Tibial nerve (tissue), 4 donors: ENCODE measurements around the gene FAM50B. TPM values are rescaled to one million over a fixed set of nuclear protein-coding genes. Genes with fewer than 3 reads are reported as not detected.

Experiments used
- DNase-seq, 2 donors: peaks; one replicate each; pipeline ENCODE4 v3.0.0-alpha.2; 2019; ENCODE audit warnings: low spot score in 2 of 2
- H3K27ac ChIP-seq, 4 donors: fragments of 200-600 bp; sonication (generic) in 3 of 4; one replicate each; pipeline ENCODE4 v1.5.1; 2017 to 2019; ENCODE audit warnings: mild to moderate bottlenecking in 1 of 4
- H3K27me3 ChIP-seq, 2 donors: fragments of 200-600 bp; sonication (generic) in 1 of 2; one replicate each; pipeline versions ENCODE4 v1.5.1 to v1.6.0; 2017 to 2019
- H3K36me3 ChIP-seq, 3 donors: fragments of 200-600 bp; sonication (generic); one replicate each; pipeline ENCODE4 v1.5.1; 2018 to 2019
- H3K4me1 ChIP-seq, 4 donors: fragments of 200-600 bp; sonication (generic) in 3 of 4; one replicate each; pipeline ENCODE4 v1.5.1; 2017 to 2019
- H3K4me3 ChIP-seq, 4 donors: fragments of 200-600 bp; sonication (generic) in 3 of 4; one replicate each; pipeline ENCODE4 v1.5.1; 2017 to 2019; ENCODE audit warnings: mild to moderate bottlenecking in 1 of 4, moderate library complexity in 1 of 4
- H3K9me3 ChIP-seq, 4 donors: fragments of 200-600 bp; sonication (generic) in 3 of 4; one replicate each; pipeline ENCODE4 v1.5.1; 2017 to 2019
- CTCF ChIP-seq, 5 experiments: fragments of 200-600 bp in 3 of 5; fragments of 450-650 bp in 2 of 5; sonication (generic) in 3 of 5; IDR thresholded peaks; one replicate each; pipeline ENCODE4 v1.5.1; 2016 to 2019; ENCODE audit warnings: antibody characterized with exemption in 5 of 5, mild to moderate bottlenecking in 3 of 5, moderate library complexity in 2 of 5
- EP300 ChIP-seq, 2 donors: sonication (generic); formaldehyde crosslinking; IDR thresholded peaks; one replicate each; pipeline ENCODE4 v1.6.1; 2017; ENCODE audit warnings: antibody characterized with exemption in 2 of 2, mild to moderate bottlenecking in 1 of 2
- POLR2A ChIP-seq, 2 donors: fragments of 450-650 bp; IDR thresholded peaks; one replicate each; pipeline ENCODE4 v1.6.1; 2017; ENCODE audit warnings: antibody characterized with exemption in 2 of 2, mild to moderate bottlenecking in 2 of 2, moderate library complexity in 2 of 2
- WGBS, 2 donors: methylation state at CpG; one replicate each; pipeline ENCODE4 v1.1.5; 2018; 5-methylcytosine and 5-hydroxymethylcytosine counted together
- total RNA-seq, 4 donors: library from RNA; depleted of rRNA; stranded (reverse); fragments of >200 nt; gene quantifications; one replicate each; pipeline ENCODE4 v1.1.0, GENCODE V29; 2016

FAM50B gene
- total RNA-seq, 4 donors from 2014 or later, result 6.9 to 23.5 (median 16.1) TPM

GRCh38 chr6:3843379-3844096 is 5.6 kb upstream of the FAM50B start:
- no peak for DNase-seq
- no peak for TF ChIP-seq CTCF (IDR thresholded peaks at IDR 0.05)
- TF ChIP-seq EP300 (IDR thresholded peaks at IDR 0.05), result no peak
- no peak for TF ChIP-seq POLR2A (IDR thresholded peaks at IDR 0.05)
- Histone ChIP-seq H3K4me1 (peaks cover 0 to 8% (median 2%) of the 10 kb centered on the region in 4 donors), H3K4me3 (no peak overlapping the region), H3K27me3 (no peaks in the 10 kb centered on the region), H3K9me3 (no peaks in the 10 kb centered on the region), H3K36me3 (no peaks in the 10 kb centered on the region), H3K27ac (no peak overlapping the region)
- WGBS, 2 donors, result 81 to 84% methylated on average over 9 of the region's 9 CpGs

- no peaks in the 10 kb centered on the region for H3K9me3 ChIP-seq
- 81 to 85% methylated on average over 5 of the region's 5 CpGs for WGBS, 2 donors
Measured at GRCh38 chr6:3844097-3844463, 5.1 kb upstream of the FAM50B start.

GRCh38 chr6:3847521-3847920 is 1.7 kb upstream of the FAM50B start:
- peak overlapping the region in 3 of 4 donors; percentile 69 to 88 (median 79) for H3K27ac ChIP-seq
- H3K4me3 ChIP-seq, result no peak overlapping the region
- H3K9me3 ChIP-seq, result no peaks in the 10 kb centered on the region
- no peak for DNase-seq
- TF ChIP-seq POLR2A (IDR thresholded peaks at IDR 0.05) (no peak), CTCF (IDR thresholded peaks at IDR 0.05) (no peak), EP300 (IDR thresholded peaks at IDR 0.05) (no peak)
- 56 to 58% methylated on average over 3 of the region's 3 CpGs for WGBS, 2 donors
- H3K27me3 ChIP-seq, result no peaks in the 10 kb centered on the region
- no peaks in the 10 kb centered on the region for H3K36me3 ChIP-seq
- H3K4me1 ChIP-seq, result peaks cover 0 to 14% (median 7%) of the 10 kb centered on the region in 4 donors

More at GRCh38 chr6:3844097-3844463, 5.1 kb upstream of the FAM50B start:
- Histone ChIP-seq H3K36me3 (no peaks in the 10 kb centered on the region), H3K4me3 (no peak overlapping the region), H3K27me3 (no peaks in the 10 kb centered on the region), H3K4me1 (peaks cover 0 to 8% (median 3%) of the 10 kb centered on the region in 4 donors), H3K27ac (no peak overlapping the region)
- no peak for DNase-seq
- no peak for TF ChIP-seq POLR2A (IDR thresholded peaks at IDR 0.05)
- no peak for TF ChIP-seq CTCF (IDR thresholded peaks at IDR 0.05)
- no peak for TF ChIP-seq EP300 (IDR thresholded peaks at IDR 0.05)

- WGBS, 2 donors, result 83 to 87% methylated on average over 9 of the region's 9 CpGs
- H3K27ac ChIP-seq, result peak overlapping the region; percentile 58 to 88 (median 74)
- DNase-seq, result no peak
Measured at GRCh38 chr6:3848380-3848779, 793 bp upstream of the FAM50B start.

More at GRCh38 chr6:3848380-3848779, 793 bp upstream of the FAM50B start:
- H3K36me3 ChIP-seq, result no peaks in the 10 kb centered on the region
- no peaks in the 10 kb centered on the region for H3K9me3 ChIP-seq
- peak overlapping the region in 2 of 4 donors; percentile 38 to 58 for H3K4me3 ChIP-seq
- H3K27me3 ChIP-seq, result no peaks in the 10 kb centered on the region
- H3K4me1 ChIP-seq, result peaks cover 0 to 14% (median 7%) of the 10 kb centered on the region in 4 donors
- no peak for TF ChIP-seq EP300 (IDR thresholded peaks at IDR 0.05)
- no peak for TF ChIP-seq POLR2A (IDR thresholded peaks at IDR 0.05)
- TF ChIP-seq CTCF (IDR thresholded peaks at IDR 0.05), result no peak
